Measurements from ENCODE around the gene ANKRD9. TPM values are rescaled to one million over a fixed set of nuclear protein-coding genes. Genes with fewer than 3 reads are reported as not detected.

Gene ANKRD9
- total and polyA plus RNA-seq, 10 of the 15 experiments (the other 5 are each of a cell fraction or from before 2014, with no cell fraction given): 0.03 to 3.6 (median 0.49) TPM

DNA sequence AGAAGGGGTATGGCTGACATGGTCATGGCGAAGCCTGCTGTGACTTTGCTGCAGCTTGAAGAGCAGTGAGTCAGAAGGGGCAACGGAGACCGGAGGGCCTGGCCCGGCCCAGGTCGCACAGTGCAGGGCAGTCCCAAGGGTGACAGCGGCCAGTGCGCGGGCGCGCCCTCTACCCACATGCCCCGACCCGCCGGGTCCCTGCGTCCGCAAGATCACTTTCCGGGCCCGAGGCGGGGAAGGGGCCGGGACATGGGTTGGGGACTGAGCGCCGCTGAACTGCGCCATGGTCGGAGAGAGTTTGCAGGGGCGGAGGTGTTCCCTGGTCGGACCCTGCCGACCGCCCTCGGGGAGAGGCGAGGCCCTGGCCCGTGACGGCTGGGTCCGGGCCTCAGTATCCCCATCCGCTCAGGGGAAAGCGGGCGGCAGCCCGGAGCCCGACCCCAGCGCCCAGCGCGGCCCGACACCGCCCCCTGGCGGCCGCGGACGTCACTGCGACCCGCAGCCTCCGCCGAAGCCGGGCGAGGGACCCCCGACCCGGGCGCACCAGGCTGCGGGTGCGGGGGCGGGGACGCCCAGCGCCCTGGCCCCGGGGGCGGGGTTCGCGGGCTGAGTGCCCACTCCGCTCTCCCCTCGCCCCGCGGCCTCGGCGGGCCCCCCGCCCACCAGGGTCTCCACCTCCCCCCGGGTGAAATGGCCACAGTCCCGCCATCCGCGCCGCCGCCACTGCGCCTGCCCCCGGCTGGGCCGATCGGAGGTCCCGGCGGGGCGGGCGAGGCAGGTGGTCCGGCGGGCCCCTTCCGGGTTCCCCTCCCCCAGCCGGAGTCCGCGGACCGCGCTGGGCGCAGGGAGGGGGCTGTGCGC is 7.2 kb upstream of the ANKRD9 start (continued):
- TF ChIP-seq, protein P1, sequence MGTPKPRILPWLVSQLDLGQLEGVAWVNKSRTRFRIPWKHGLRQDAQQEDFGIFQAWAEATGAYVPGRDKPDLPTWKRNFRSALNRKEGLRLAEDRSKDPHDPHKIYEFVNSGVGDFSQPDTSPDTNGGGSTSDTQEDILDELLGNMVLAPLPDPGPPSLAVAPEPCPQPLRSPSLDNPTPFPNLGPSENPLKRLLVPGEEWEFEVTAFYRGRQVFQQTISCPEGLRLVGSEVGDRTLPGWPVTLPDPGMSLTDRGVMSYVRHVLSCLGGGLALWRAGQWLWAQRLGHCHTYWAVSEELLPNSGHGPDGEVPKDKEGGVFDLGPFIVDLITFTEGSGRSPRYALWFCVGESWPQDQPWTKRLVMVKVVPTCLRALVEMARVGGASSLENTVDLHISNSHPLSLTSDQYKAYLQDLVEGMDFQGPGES (IDR thresholded peaks at IDR 0.05): no peak
- TF ChIP-seq SMAD5 (IDR thresholded peaks at IDR 0.05; ENCODE audit: low read depth): no peak
- TF ChIP-seq YY1 (IDR thresholded peaks at IDR 0.05; ENCODE audit: low read depth, low read length): peak; percentile 73; the same call in 1 of the 2 replicates
- peak; percentile 56; the same call in 1 of the 2 replicates for TF ChIP-seq BACH1 (IDR thresholded peaks at IDR 0.05; ENCODE audit: borderline replicate concordance)
- TF ChIP-seq NFYA (IDR thresholded peaks at IDR 0.05; ENCODE audit: borderline replicate concordance, low read depth, low read length): no peak

DNA sequence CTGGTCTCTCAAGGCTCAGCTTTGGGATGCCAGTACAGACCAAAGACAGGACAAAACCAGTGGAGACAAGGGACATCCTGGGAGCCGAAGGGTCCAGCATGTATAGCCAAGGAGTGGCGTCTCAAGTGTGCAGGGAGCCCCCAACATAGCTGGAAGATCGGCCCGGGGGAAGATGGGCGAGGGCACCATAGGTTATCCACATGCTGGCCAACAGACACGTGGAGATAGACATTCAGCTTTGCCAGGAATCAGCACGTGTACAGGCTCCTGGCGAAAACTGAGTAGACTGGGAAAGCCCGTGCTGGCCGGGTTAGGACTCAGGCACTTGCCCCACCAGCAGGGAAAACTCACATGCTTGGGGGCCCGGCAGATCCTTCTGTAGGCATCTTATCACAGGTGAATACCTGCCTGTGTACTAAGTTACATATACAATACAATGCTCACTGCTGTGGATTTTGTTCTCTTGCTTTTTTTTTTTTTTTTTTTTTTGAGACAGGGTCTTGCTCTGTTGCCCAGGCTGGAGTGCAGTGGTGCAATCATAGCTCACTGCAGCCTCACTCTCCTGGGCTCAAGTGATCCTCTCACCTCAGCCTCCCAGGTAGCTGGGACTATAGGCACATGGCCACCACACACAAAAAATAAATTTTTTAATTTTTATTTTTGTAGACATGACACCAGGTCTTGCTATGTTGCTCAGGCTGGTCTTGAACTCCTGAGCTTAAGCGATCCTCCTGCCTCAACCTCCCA is 5.6 kb upstream of the ANKRD9 start:
- BruUV-seq (replicated peaks): no TSS peak
- Histone ChIP-seq H3K36me3 (ENCODE audit: control insufficient read depth in 2 of 2, insufficient read depth in 2 of 2, low read length in 1 of 2) (no peaks in the 10 kb centered on the region), H3K9ac (ENCODE audit: control insufficient read depth, insufficient read depth, low read length) (no peak overlapping the region), H2AFZ (ENCODE audit: control insufficient read depth, low read depth, low read length) (no peak overlapping the region), H3K4me1 (ENCODE audit: control insufficient read depth, insufficient read depth, low read length) (peaks cover 8% of the 10 kb centered on the region), H3K27ac (ENCODE audit: control insufficient read depth, insufficient read depth) (no peak overlapping the region), H3K9me3 (replicated peaks; ENCODE audit: control insufficient read depth, insufficient read depth, low read length) (no peaks in the 10 kb centered on the region), H3K4me2 (ENCODE audit: control insufficient read depth, insufficient read depth) (no peak overlapping the region), H4K20me1 (ENCODE audit: control insufficient read depth, insufficient read depth) (no peaks in the 10 kb centered on the region), H3K4me3 (no peak overlapping the region), H3K79me2 (ENCODE audit: control insufficient read depth, insufficient read depth, low read length) (no peaks in the 10 kb centered on the region), H3K27me3 (replicated peaks in 1 of 2; ENCODE audit: control insufficient read depth in 2 of 2, insufficient read depth in 2 of 2, low read length in 1 of 2) (peaks cover 0 to 2% of the 10 kb centered on the region in 2 experiments; a peak in 1 of 4 replicates)
- FAIRE-seq: no peak
- in situ Hi-C loops (cut with MboI): loop anchor here (5.0 to 10.0 kb wide), 2 partner anchors 73 to 550 kb away; partner anchors contain the start of gene DYNC1H1
- ChIA-PET RAD21 (ENCODE audit: unreplicated experiment) (interaction anchor here (1.2 to 2.3 kb wide), 2 partner anchors 77 to 198 kb away, joined by 4 to 20 read pairs; no protein-coding TSS in a partner anchor), SMC1A (ENCODE audit: uncharacterized antibody, unreplicated experiment) (interaction anchor here (1.7 to 2.7 kb wide), 2 partner anchors 76 to 79 kb away, joined by 7 to 20 read pairs; no protein-coding TSS in a partner anchor), POLR2A (no interaction called here), CTCF (interaction anchor here (0.7 to 3.0 kb wide), 7 partner anchors 22 to 197 kb away, joined by 3 to 59 read pairs (median 4); no protein-coding TSS in a partner anchor)
- ATAC-seq: no peak
- no peak for DNase-seq (ENCODE audit: low read depth, low spot score)
- TF ChIP-seq SUZ12 (IDR thresholded peaks at IDR 0.05; ENCODE audit: unreplicated experiment): no peak
- TF ChIP-seq FOS (IDR thresholded peaks at IDR 0.05; ENCODE audit: borderline replicate concordance, extremely low read depth, insufficient read length): no peak
- TF ChIP-seq, protein P2, sequence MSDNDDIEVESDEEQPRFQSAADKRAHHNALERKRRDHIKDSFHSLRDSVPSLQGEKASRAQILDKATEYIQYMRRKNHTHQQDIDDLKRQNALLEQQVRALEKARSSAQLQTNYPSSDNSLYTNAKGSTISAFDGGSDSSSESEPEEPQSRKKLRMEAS (IDR thresholded peaks at IDR 0.05; ENCODE audit: low read depth, low read length): no peak
- TF ChIP-seq, protein P1 (IDR thresholded peaks at IDR 0.05): no peak
- no peak for TF ChIP-seq ETV6 (conservative IDR thresholded peaks at IDR 0.05 in 1 of 2, IDR thresholded peaks at IDR 0.05 in 1 of 2; ENCODE audit: borderline replicate concordance in 1 of 2, low read depth in 1 of 2)
- TF ChIP-seq CBX3 (IDR thresholded peaks at IDR 0.05; ENCODE audit: borderline replicate concordance, low read depth): no peak
- TF ChIP-seq, protein P3, sequence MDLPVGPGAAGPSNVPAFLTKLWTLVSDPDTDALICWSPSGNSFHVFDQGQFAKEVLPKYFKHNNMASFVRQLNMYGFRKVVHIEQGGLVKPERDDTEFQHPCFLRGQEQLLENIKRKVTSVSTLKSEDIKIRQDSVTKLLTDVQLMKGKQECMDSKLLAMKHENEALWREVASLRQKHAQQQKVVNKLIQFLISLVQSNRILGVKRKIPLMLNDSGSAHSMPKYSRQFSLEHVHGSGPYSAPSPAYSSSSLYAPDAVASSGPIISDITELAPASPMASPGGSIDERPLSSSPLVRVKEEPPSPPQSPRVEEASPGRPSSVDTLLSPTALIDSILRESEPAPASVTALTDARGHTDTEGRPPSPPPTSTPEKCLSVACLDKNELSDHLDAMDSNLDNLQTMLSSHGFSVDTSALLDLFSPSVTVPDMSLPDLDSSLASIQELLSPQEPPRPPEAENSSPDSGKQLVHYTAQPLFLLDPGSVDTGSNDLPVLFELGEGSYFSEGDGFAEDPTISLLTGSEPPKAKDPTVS (IDR thresholded peaks at IDR 0.05; ENCODE audit: low read depth, low read length): no peak
- TF ChIP-seq NFIC (IDR thresholded peaks at IDR 0.05; ENCODE audit: low read depth, low read length): no peak
- TF ChIP-seq NR2F1 (conservative IDR thresholded peaks at IDR 0.05): no peak
- no peak for TF ChIP-seq NR2C2 (IDR thresholded peaks at IDR 0.05; ENCODE audit: borderline replicate concordance, control insufficient read depth, insufficient read length, low read depth)
- no peak for TF ChIP-seq CBFB (IDR thresholded peaks at IDR 0.05; ENCODE audit: low read depth)
- no peak for TF ChIP-seq YBX1 (IDR thresholded peaks at IDR 0.05)
- WGBS (ENCODE audit: insufficient coverage, insufficient replicate concordance, low lambda C conversion rate, missing lambda C conversion rate): 62% methylated on average over 12 of the region's 12 CpGs
- intact Hi-C loops (cut with micrococcal nuclease; ENCODE audit: unreplicated experiment): loop anchor here (5.0 to 10.0 kb wide), 2 partner anchors 198 to 550 kb away; partner anchors contain the start of genes DYNC1H1 and ZNF839

Measured in GM12878 (cell line).